Stimulated activated CD4-positive, alpha-beta T cell treated with anti-CD3 and anti-CD28 coated beads, Interleukin-2, amount 100 ng/mL, for 24 hours (primary cell): ENCODE results near the gene NT5C2.
"Not testable (repeated sequence)": the region's sequence is repeated elsewhere in the genome, so short reads cannot be mapped to it uniquely, and the experiment has no call there.

Source experiments
- DNase-seq, 2 donors: peaks; one replicate each; pipeline ENCODE4 v3.0.0-alpha.2; 2020

Gene NT5C2

GRCh38 chr10:103193107-103193819 lies at the start of gene NT5C2:
Gene NT5C2 (minus strand): TSS chr10:103193272. CDS start chr10:103174958, 18,314 bp downstream.
- DNase-seq: peak; percentile 82 to 86

- no peak for DNase-seq
Observed at GRCh38 chr10:103241262-103242011, 48.4 kb upstream of the NT5C2 start.

GRCh38 chr10:103238506-103239252 lies 45.6 kb upstream of the NT5C2 start:
- DNase-seq: no peak

GRCh38 chr10:103235775-103236174 lies 42.7 kb upstream of the NT5C2 start:
- DNase-seq: no peak

GRCh38 chr10:103232772-103233488 lies 39.9 kb upstream of the NT5C2 start:
- DNase-seq: no peak

- no peak for DNase-seq
Observed at GRCh38 chr10:103232131-103232673, 39.1 kb upstream of the NT5C2 start.

- DNase-seq: no peak
Observed at GRCh38 chr10:103231047-103231551, 38.0 kb upstream of the NT5C2 start.

GRCh38 chr10:103227416-103227815 lies 34.3 kb upstream of the NT5C2 start:
- DNase-seq: no peak

- DNase-seq: no peak
Observed at GRCh38 chr10:103225939-103226338, 32.9 kb upstream of the NT5C2 start.

GRCh38 chr10:103224721-103225120 lies 31.6 kb upstream of the NT5C2 start:
- DNase-seq: not testable (repeated sequence)

GRCh38 chr10:103224133-103224532 lies 31.1 kb upstream of the NT5C2 start:
- DNase-seq: no peak

GRCh38 chr10:103216362-103216761 lies 23.3 kb upstream of the NT5C2 start:
- DNase-seq: not testable (repeated sequence)

GRCh38 chr10:103215601-103216000 lies 22.5 kb upstream of the NT5C2 start:
- no peak for DNase-seq

- DNase-seq: not testable (repeated sequence)
Observed at GRCh38 chr10:103210262-103210661, 17.2 kb upstream of the NT5C2 start.

GRCh38 chr10:103207643-103208042 lies 14.6 kb upstream of the NT5C2 start:
- DNase-seq: not testable (repeated sequence)

- no peak for DNase-seq
Observed at GRCh38 chr10:103207141-103207540, 14.1 kb upstream of the NT5C2 start.

- DNase-seq: not testable (repeated sequence)
Observed at GRCh38 chr10:103206715-103207114, 13.6 kb upstream of the NT5C2 start.

GRCh38 chr10:103205401-103205800 lies 12.3 kb upstream of the NT5C2 start:
- not testable (repeated sequence) for DNase-seq

- no peak for DNase-seq
Observed at GRCh38 chr10:103204353-103205255, 11.5 kb upstream of the NT5C2 start.

GRCh38 chr10:103203466-103203865 lies 10.4 kb upstream of the NT5C2 start:
- DNase-seq: no peak

- no peak for DNase-seq
Observed at GRCh38 chr10:103202319-103202718, 9.2 kb upstream of the NT5C2 start.
